K562 (cell line): ENCODE measurements around the gene EPHA1.

Source experiments
- CTCF ChIP-seq, 3 experiments: IDR thresholded peaks in 2 of 3; conservative IDR thresholded peaks in 1 of 3; 2 replicates each; pipeline ENCODE4 v1.5.1; 2011 to 2012; ENCODE audit warnings: low read length in 3 of 3, mild to moderate bottlenecking in 3 of 3, control low read depth in 2 of 3, improper control_type of control experiment in 1 of 3, inconsistent platforms in 1 of 3, low read depth in 1 of 3, mixed read lengths in 1 of 3, moderate library complexity in 1 of 3; ENCODE audit not compliant: insufficient read depth in 2 of 3
- E2F4 ChIP-seq: sonication (generic); formaldehyde crosslinking; IDR thresholded peaks from 2 replicates; pipeline ENCODE4 v1.8.0; 2022; ENCODE audit warnings: mild to moderate bottlenecking, low read depth, missing genetic modification reagents
- GABPA ChIP-seq: fragments of 200-800 bp; sonication (Bioruptor generic); conservative IDR thresholded peaks from 2 replicates; pipeline ENCODE4 v1.6.1; 2016; ENCODE audit warnings: low read depth, missing genetic modification characterization, missing compliant biosample characterization
- JUN ChIP-seq, 2 experiments: sonication (generic) in 1 of 2; formaldehyde crosslinking in 1 of 2; IDR thresholded peaks; 2 replicates each; pipeline versions ENCODE4 v1.6.1 to v1.8.0; 2012 to 2022; ENCODE audit warnings: borderline replicate concordance in 2 of 2, mild to moderate bottlenecking in 2 of 2, improper control_type of control experiment in 1 of 2, low read depth in 1 of 2, low read length in 1 of 2, missing genetic modification reagents in 1 of 2
- NKRF ChIP-seq: fragments of 450-650 bp; IDR thresholded peaks from 2 replicates; pipeline ENCODE4 v1.6.1; 2016; ENCODE audit warnings: borderline replicate concordance
- OTX1 ChIP-seq: fragments of 450-650 bp; formaldehyde crosslinking; IDR thresholded peaks from 2 replicates; pipeline ENCODE4 v1.4.0; 2022; ENCODE audit warnings: mild to moderate bottlenecking
- RAD21 ChIP-seq, 2 experiments: fragments of 250-450 bp in 1 of 2; fragments of 450-650 bp in 1 of 2; sonication (Bioruptor Pico) in 1 of 2; formaldehyde crosslinking in 1 of 2; IDR thresholded peaks in 1 of 2; conservative IDR thresholded peaks in 1 of 2; 2 replicates each; pipeline versions ENCODE4 v1.4.0 to v1.8.0; 2020 to 2022; ENCODE audit warnings: mild to moderate bottlenecking in 2 of 2, moderate library complexity in 1 of 2
- ZZZ3 ChIP-seq: fragments of 450-650 bp; IDR thresholded peaks from 2 replicates; pipeline ENCODE4 v1.6.1; 2016; ENCODE audit warnings: antibody characterized with exemption, mild to moderate bottlenecking, moderate library complexity
- TF ChIP-seq, protein P1 (sequence below): sonication (generic); formaldehyde crosslinking; IDR thresholded peaks from 2 replicates; pipeline ENCODE4 v1.8.1; 2023; ENCODE audit warnings: mild to moderate bottlenecking, missing genetic modification reagents
- TF ChIP-seq, protein P2 (sequence below): sonication (generic); formaldehyde crosslinking; IDR thresholded peaks from 2 replicates; pipeline ENCODE4 v1.8.0; 2023; ENCODE audit warnings: mild to moderate bottlenecking, missing genetic modification reagents

- no peak for TF ChIP-seq GABPA (tag)
- no peak for TF ChIP-seq ZZZ3
- TF ChIP-seq, protein P1, sequence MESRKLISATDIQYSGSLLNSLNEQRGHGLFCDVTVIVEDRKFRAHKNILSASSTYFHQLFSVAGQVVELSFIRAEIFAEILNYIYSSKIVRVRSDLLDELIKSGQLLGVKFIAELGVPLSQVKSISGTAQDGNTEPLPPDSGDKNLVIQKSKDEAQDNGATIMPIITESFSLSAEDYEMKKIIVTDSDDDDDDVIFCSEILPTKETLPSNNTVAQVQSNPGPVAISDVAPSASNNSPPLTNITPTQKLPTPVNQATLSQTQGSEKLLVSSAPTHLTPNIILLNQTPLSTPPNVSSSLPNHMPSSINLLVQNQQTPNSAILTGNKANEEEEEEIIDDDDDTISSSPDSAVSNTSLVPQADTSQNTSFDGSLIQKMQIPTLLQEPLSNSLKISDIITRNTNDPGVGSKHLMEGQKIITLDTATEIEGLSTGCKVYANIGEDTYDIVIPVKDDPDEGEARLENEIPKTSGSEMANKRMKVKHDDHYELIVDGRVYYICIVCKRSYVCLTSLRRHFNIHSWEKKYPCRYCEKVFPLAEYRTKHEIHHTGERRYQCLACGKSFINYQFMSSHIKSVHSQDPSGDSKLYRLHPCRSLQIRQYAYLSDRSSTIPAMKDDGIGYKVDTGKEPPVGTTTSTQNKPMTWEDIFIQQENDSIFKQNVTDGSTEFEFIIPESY (CRISPR knock-in tag) = no peak
- TF ChIP-seq JUN (IDR thresholded peaks at IDR 0.05; ENCODE audit: borderline replicate concordance, low read depth, low read length) = no peak
- no peak for TF ChIP-seq JUN (CRISPR knock-in tag; IDR thresholded peaks at IDR 0.05; ENCODE audit: borderline replicate concordance)
- TF ChIP-seq, protein P2, sequence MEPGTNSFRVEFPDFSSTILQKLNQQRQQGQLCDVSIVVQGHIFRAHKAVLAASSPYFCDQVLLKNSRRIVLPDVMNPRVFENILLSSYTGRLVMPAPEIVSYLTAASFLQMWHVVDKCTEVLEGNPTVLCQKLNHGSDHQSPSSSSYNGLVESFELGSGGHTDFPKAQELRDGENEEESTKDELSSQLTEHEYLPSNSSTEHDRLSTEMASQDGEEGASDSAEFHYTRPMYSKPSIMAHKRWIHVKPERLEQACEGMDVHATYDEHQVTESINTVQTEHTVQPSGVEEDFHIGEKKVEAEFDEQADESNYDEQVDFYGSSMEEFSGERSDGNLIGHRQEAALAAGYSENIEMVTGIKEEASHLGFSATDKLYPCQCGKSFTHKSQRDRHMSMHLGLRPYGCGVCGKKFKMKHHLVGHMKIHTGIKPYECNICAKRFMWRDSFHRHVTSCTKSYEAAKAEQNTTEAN = no peak
- no peak for TF ChIP-seq RAD21 (CRISPR knock-in tag; conservative IDR thresholded peaks at IDR 0.05 in 1 of 2, IDR thresholded peaks at IDR 0.05 in 1 of 2)
- no peak for TF ChIP-seq E2F4 (CRISPR knock-in tag)
- TF ChIP-seq NKRF = no peak
- no peak for TF ChIP-seq OTX1 (CRISPR knock-in tag)
- TF ChIP-seq CTCF (IDR thresholded peaks at IDR 0.05 in 2 of 3, conservative IDR thresholded peaks at IDR 0.05 in 1 of 3; ENCODE audit: insufficient read depth in 2 of 3, low read depth in 1 of 3, low read length in 3 of 3) = no peak
These were observed 10.2 kb upstream of the EPHA1 start for GRCh38 chr7:143418681-143419458.
